Ammon's horn (tissue), 1 donor: ENCODE data around the gene OR4D2.
"Not testable (repeated sequence)": the region's sequence is repeated elsewhere in the genome, so short reads cannot be mapped to it uniquely, and the experiment has no call there.

Experiments
- DNase-seq: peaks from one replicate; pipeline ENCODE4 v3.0.0-alpha.2; 2016; ENCODE audit warnings: low spot score

Gene OR4D2

GRCh38 chr17:58166682-58167081, at the start of gene OR4D2:
TSS of gene OR4D2 (plus strand) at chr17:58166982. CDS start at chr17:58169656, 2,674 bp downstream.
- no peak for DNase-seq

- DNase-seq = no peak
These were observed 49.4 kb upstream of the OR4D2 start for GRCh38 chr17:58117382-58117781.

- DNase-seq = no peak
These were observed 47.3 kb upstream of the OR4D2 start for GRCh38 chr17:58119491-58119890.

GRCh38 chr17:58120195-58120822, 46.5 kb upstream of the OR4D2 start:
- DNase-seq = peak; percentile 13

- peak; percentile 35 for DNase-seq
These were observed 44.9 kb upstream of the OR4D2 start for GRCh38 chr17:58121925-58122324.

GRCh38 chr17:58127846-58128245, 38.9 kb upstream of the OR4D2 start:
- DNase-seq = no peak

GRCh38 chr17:58132697-58133096, 34.1 kb upstream of the OR4D2 start:
- not testable (repeated sequence) for DNase-seq

- no peak for DNase-seq
These were observed 30.0 kb upstream of the OR4D2 start for GRCh38 chr17:58136669-58137279.

- DNase-seq = no peak
These were observed 25.3 kb upstream of the OR4D2 start for GRCh38 chr17:58141505-58141904.

GRCh38 chr17:58143335-58143734, 23.4 kb upstream of the OR4D2 start:
- not testable (repeated sequence) for DNase-seq

- DNase-seq = no peak
These were observed 22.0 kb upstream of the OR4D2 start for GRCh38 chr17:58144801-58145200.

- DNase-seq = no peak
These were observed 18.8 kb upstream of the OR4D2 start, which contains the start of gene OR4D1 for GRCh38 chr17:58147930-58148434. TSS of gene OR4D1 (plus strand) at chr17:58148384. CDS start at chr17:58155154, 6,770 bp downstream.

- DNase-seq = no peak
These were observed 18.2 kb upstream of the OR4D2 start for GRCh38 chr17:58148609-58149008.

- no peak for DNase-seq
These were observed 16.4 kb upstream of the OR4D2 start for GRCh38 chr17:58150394-58150793.

GRCh38 chr17:58153046-58153445, 13.7 kb upstream of the OR4D2 start:
- no peak for DNase-seq

GRCh38 chr17:58153671-58154070, 13.1 kb upstream of the OR4D2 start:
- DNase-seq = no peak

- DNase-seq = peak; percentile 17
These were observed 9.7 kb upstream of the OR4D2 start for GRCh38 chr17:58156839-58157803.

GRCh38 chr17:58158181-58158580, 8.6 kb upstream of the OR4D2 start:
- DNase-seq = no peak

- no peak for DNase-seq
These were observed 5.2 kb upstream of the OR4D2 start for GRCh38 chr17:58161566-58161965.

GRCh38 chr17:58165981-58166380, 801 bp upstream of the OR4D2 start:
- no peak for DNase-seq

GRCh38 chr17:58170622-58171021, 3.8 kb downstream of the OR4D2 start:
- no peak for DNase-seq

GRCh38 chr17:58172369-58173071, 5.7 kb downstream of the OR4D2 start:
- peak; percentile 24 for DNase-seq
